SK-N-SH (cell line): ENCODE results near the gene TAF1B.

ENCODE experiments used
- CTCF ChIP-seq: fragments of 200-600 bp; sonication (generic); IDR thresholded peaks from 2 replicates; pipeline ENCODE4 v1.6.1; 2017; ENCODE audit warnings: antibody characterized with exemption, mild to moderate bottlenecking, moderate library complexity
- EP300 ChIP-seq, 2 experiments: IDR thresholded peaks; 2 replicates each; pipeline versions ENCODE4 v1.4.0 to v1.6.1; 2012; ENCODE audit warnings: borderline replicate concordance in 1 of 2, low read depth in 1 of 2, low read length in 1 of 2
- FOXM1 ChIP-seq: IDR thresholded peaks from 2 replicates; pipeline ENCODE4 v1.4.0; 2012; ENCODE audit warnings: low read depth, mild to moderate bottlenecking
- NRF1 ChIP-seq: IDR thresholded peaks from 2 replicates; pipeline ENCODE4 v1.6.1; 2012; ENCODE audit warnings: low read depth, mild to moderate bottlenecking, low read length
- TAF1 ChIP-seq: IDR thresholded peaks from 2 replicates; pipeline ENCODE4 v1.6.1; 2012; ENCODE audit warnings: low read depth, mild to moderate bottlenecking, low read length, moderate library complexity, borderline replicate concordance
- YY1 ChIP-seq: IDR thresholded peaks from 2 replicates; pipeline ENCODE4 v1.4.0; 2012; ENCODE audit warnings: low read depth, mild to moderate bottlenecking

GRCh38 chr2:9800639-9800974 is 42.7 kb upstream of the TAF1B start:
- no peak for TF ChIP-seq CTCF
- no peak for TF ChIP-seq YY1
- no peak for TF ChIP-seq EP300 (IDR thresholded peaks at IDR 0.05; ENCODE audit: borderline replicate concordance in 1 of 2, low read depth in 1 of 2, low read length in 1 of 2)
- no peak for TF ChIP-seq NRF1
- TF ChIP-seq FOXM1: no peak
- no peak for TF ChIP-seq TAF1
